Mammary epithelial cell (primary cell): ENCODE results near the gene ZNF697.

Experiments
- CTCF ChIP-seq, 2 donors: IDR thresholded peaks in 1 of 2; conservative IDR thresholded peaks in 1 of 2; 2 replicates each; pipeline ENCODE4 v1.5.1; 2011 to 2012; ENCODE audit warnings: inconsistent platforms in 2 of 2, low read length in 2 of 2, mild to moderate bottlenecking in 2 of 2, control low read depth in 1 of 2, low read depth in 1 of 2; ENCODE audit not compliant: insufficient read depth in 1 of 2; ENCODE audit errors: extremely low read depth in 1 of 2
- EZH2 ChIP-seq: IDR thresholded peaks from 2 replicates; pipeline ENCODE4 v1.6.1; 2012; ENCODE audit warnings: low read length, inconsistent platforms, borderline replicate concordance

GRCh38 chr1:119582801-119583200 lies 65.3 kb downstream of the ZNF697 start:
- TF ChIP-seq CTCF (conservative IDR thresholded peaks at IDR 0.05 in 1 of 2, IDR thresholded peaks at IDR 0.05 in 1 of 2; ENCODE audit: extremely low read depth in 1 of 2, insufficient read depth in 1 of 2, low read depth in 1 of 2, low read length in 2 of 2) (peak; percentile 49 to 81), EZH2 (no peak)
